ENCODE data around the gene PPM1N. TPM values are rescaled to one million over a fixed set of nuclear protein-coding genes. Genes with fewer than 3 reads are reported as not detected.

PPM1N gene
- total RNA-seq, 3 donors from 2014 or later (not counting 1 experiment from before 2014, with no cell fraction given): 5.1 to 8.3 (median 6.8) TPM

DNA sequence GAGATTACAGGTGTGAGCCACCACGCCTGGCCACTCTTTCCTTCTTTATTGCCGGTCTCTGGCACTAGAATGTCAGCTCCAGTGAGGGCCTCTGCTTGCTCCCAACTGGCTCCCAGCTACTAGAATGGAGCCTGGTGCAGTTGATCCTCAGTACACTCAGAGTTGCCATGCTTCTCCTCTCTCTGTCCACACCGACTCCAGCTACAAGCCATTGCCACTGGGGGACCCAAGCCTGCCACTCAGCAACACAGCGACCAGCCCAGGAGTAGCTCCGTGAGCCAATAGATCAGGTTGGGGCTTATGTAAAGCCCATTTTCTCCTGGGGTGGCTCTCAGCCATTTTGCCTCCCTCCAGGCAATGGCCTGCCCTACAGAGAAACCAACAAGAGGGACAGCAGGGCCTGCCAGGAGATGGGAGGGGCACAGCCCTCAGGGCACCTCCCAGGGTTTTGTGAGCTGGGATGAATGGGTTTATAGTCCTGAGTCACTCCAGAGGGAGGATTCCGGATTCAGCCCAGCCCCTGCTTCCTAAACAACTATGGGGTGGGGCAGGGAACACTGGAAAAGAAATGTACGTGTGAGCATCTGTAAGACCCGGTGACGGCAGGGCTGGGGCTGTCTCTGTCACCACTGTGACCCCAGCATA, 49.8 kb downstream of the PPM1N start:
- Mint-ChIP-seq H3K4me3 (no peak overlapping the region), H3K9me3 (no peaks in the 10 kb centered on the region), H3K4me1 (no peaks in the 10 kb centered on the region), H3K36me3 (no peaks in the 10 kb centered on the region), H3K27me3 (ENCODE audit: low read depth in 2 of 2) (no peaks in the 10 kb centered on the region), H3K27ac (no peak overlapping the region)
- DNase-seq: no peak
- intact Hi-C loops (cut with micrococcal nuclease): no loop called here
- no peak for ATAC-seq
- Histone ChIP-seq H3K4me3 (ENCODE audit: low read length) (no peak overlapping the region), H3K27ac (ENCODE audit: low read length) (no peak overlapping the region), H3K4me1 (ENCODE audit: control insufficient read depth, insufficient read depth, low read length) (no peaks in the 10 kb centered on the region), H3K9me3 (ENCODE audit: control insufficient read depth, insufficient read depth, low read length) (no peaks in the 10 kb centered on the region), H3K27me3 (ENCODE audit: control insufficient read depth, insufficient read depth, low read length) (no peaks in the 10 kb centered on the region), H3K36me3 (ENCODE audit: control insufficient read depth, insufficient read depth, low read length) (peaks cover 1% of the 10 kb centered on the region)
- TF ChIP-seq, protein P1, sequence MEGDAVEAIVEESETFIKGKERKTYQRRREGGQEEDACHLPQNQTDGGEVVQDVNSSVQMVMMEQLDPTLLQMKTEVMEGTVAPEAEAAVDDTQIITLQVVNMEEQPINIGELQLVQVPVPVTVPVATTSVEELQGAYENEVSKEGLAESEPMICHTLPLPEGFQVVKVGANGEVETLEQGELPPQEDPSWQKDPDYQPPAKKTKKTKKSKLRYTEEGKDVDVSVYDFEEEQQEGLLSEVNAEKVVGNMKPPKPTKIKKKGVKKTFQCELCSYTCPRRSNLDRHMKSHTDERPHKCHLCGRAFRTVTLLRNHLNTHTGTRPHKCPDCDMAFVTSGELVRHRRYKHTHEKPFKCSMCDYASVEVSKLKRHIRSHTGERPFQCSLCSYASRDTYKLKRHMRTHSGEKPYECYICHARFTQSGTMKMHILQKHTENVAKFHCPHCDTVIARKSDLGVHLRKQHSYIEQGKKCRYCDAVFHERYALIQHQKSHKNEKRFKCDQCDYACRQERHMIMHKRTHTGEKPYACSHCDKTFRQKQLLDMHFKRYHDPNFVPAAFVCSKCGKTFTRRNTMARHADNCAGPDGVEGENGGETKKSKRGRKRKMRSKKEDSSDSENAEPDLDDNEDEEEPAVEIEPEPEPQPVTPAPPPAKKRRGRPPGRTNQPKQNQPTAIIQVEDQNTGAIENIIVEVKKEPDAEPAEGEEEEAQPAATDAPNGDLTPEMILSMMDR (IDR thresholded peaks at IDR 0.05): no peak
- 88% methylated on average over 9 of the region's 9 CpGs for WGBS (ENCODE audit: insufficient coverage)

Other genes with a start within 250 kb of the PPM1N start
- 10 to 100 TPM; 50.4 to 53.6 (median 51.4) TPM for gene MARK4, start 247.2 kb upstream of the PPM1N start, total RNA-seq
- not detected for gene CKM, start 175.6 kb upstream of the PPM1N start, total RNA-seq
- not detected for gene KLC3, start 157.7 kb upstream of the PPM1N start, total RNA-seq
- gene ERCC2, start 127.9 kb upstream of the PPM1N start, total RNA-seq: 10 to 100 TPM; 13.4 to 22.3 (median 14.9) TPM
- gene PPP1R13L, start 93.4 kb upstream of the PPM1N start, total RNA-seq: 1 to 10 TPM; 5.6 to 7.4 (median 5.9) TPM
- gene POLR1G, start 91.8 kb upstream of the PPM1N start, total RNA-seq: 1 to 10 TPM in 1 of 3 donors, under 1 TPM in 2; 0.28 to 1.4 (median 0.45) TPM
- gene ERCC1, start 74.5 kb upstream of the PPM1N start, total RNA-seq: 10 to 100 TPM; 46.8 to 55.2 (median 48.2) TPM
- gene FOSB, start 30.4 kb upstream of the PPM1N start, total RNA-seq: 1,000 to 10,000 TPM in 2 of 3 donors, 100 to 1,000 TPM in 1; 784 to 1,837 (median 1,121) TPM
- gene RTN2, start 1.4 kb upstream of the PPM1N start, total RNA-seq: 1 to 10 TPM; 1.9 to 5.5 (median 3.0) TPM
- 100 to 1,000 TPM; 192 to 244 (median 237) TPM for gene VASP, start 9.0 kb downstream of the PPM1N start, total RNA-seq
- gene OPA3, start 86.4 kb downstream of the PPM1N start, total RNA-seq: 10 to 100 TPM in 1 of 3 donors, 1 to 10 TPM in 2; 8.2 to 10.4 (median 9.0) TPM
- gene GPR4, start 103.8 kb downstream of the PPM1N start, total RNA-seq: under 1 TPM in 2 of 3 donors, not detected in 1; 0.12 to 0.13 TPM
- gene EML2, start 141.0 kb downstream of the PPM1N start, total RNA-seq: 100 to 1,000 TPM; 112 to 136 (median 117) TPM
- gene GIPR, start 169.8 kb downstream of the PPM1N start, total RNA-seq: 10 to 100 TPM; 20.7 to 24.5 (median 21.5) TPM
- 100 to 1,000 TPM; 212 to 252 (median 241) TPM for gene SNRPD2, start 193.5 kb downstream of the PPM1N start, total RNA-seq
- 10 to 100 TPM in 2 of 3 donors, 1 to 10 TPM in 1; 8.7 to 11.5 (median 10.0) TPM for gene QPCTL, start 194.2 kb downstream of the PPM1N start, total RNA-seq
- 10 to 100 TPM; 24.8 to 35.7 (median 31.1) TPM for gene FBXO46, start 232.5 kb downstream of the PPM1N start, total RNA-seq
- not detected for gene MEIOSIN, start 235.0 kb downstream of the PPM1N start, total RNA-seq